Fibroblast of lung (primary cell): ENCODE results near the gene SBF2.

Source experiments
- EZH2 ChIP-seq: IDR thresholded peaks from 2 replicates; pipeline ENCODE4 v1.5.1; 2012; ENCODE audit warnings: low read length, control low read depth, mild to moderate bottlenecking; ENCODE audit errors: missing control alignments
- TF ChIP-seq, protein P1 (sequence below), 2 donors: IDR thresholded peaks in 1 of 2; conservative IDR thresholded peaks in 1 of 2; 1 replicate in 1 of 2; 2 replicates in 1 of 2; pipeline ENCODE4 v1.5.1; 2011 to 2012; ENCODE audit warnings: low read length in 2 of 2, control low read depth in 1 of 2, inconsistent platforms in 1 of 2, low read depth in 1 of 2, mild to moderate bottlenecking in 1 of 2

- TF ChIP-seq, protein P1, sequence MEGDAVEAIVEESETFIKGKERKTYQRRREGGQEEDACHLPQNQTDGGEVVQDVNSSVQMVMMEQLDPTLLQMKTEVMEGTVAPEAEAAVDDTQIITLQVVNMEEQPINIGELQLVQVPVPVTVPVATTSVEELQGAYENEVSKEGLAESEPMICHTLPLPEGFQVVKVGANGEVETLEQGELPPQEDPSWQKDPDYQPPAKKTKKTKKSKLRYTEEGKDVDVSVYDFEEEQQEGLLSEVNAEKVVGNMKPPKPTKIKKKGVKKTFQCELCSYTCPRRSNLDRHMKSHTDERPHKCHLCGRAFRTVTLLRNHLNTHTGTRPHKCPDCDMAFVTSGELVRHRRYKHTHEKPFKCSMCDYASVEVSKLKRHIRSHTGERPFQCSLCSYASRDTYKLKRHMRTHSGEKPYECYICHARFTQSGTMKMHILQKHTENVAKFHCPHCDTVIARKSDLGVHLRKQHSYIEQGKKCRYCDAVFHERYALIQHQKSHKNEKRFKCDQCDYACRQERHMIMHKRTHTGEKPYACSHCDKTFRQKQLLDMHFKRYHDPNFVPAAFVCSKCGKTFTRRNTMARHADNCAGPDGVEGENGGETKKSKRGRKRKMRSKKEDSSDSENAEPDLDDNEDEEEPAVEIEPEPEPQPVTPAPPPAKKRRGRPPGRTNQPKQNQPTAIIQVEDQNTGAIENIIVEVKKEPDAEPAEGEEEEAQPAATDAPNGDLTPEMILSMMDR (conservative IDR thresholded peaks at IDR 0.05 in 1 of 2, IDR thresholded peaks at IDR 0.05 in 1 of 2; ENCODE audit: low read depth in 1 of 2, low read length in 2 of 2): no peak
- no peak for TF ChIP-seq EZH2
These were observed 270.8 kb downstream of the SBF2 start for GRCh38 chr11:10023212-10023611.
